HG03354 (cell line): ENCODE measurements around the gene FAM53C.
A peak's percentile ranks its signal among the peaks of the same experiment; 100 is the strongest.
"Not testable (repeated sequence)": the region's sequence is repeated elsewhere in the genome, so short reads cannot be mapped to it uniquely, and the experiment has no call there.

Experiments
- ATAC-seq: cut with Tn5 transposase; IDR thresholded peaks from one replicate; pipeline ENCODE4 v1.9.1; 2021; ENCODE audit warnings: mild to moderate bottlenecking; ENCODE audit not compliant: unreplicated experiment, poor library complexity, severe bottlenecking

FAM53C gene

DNA sequence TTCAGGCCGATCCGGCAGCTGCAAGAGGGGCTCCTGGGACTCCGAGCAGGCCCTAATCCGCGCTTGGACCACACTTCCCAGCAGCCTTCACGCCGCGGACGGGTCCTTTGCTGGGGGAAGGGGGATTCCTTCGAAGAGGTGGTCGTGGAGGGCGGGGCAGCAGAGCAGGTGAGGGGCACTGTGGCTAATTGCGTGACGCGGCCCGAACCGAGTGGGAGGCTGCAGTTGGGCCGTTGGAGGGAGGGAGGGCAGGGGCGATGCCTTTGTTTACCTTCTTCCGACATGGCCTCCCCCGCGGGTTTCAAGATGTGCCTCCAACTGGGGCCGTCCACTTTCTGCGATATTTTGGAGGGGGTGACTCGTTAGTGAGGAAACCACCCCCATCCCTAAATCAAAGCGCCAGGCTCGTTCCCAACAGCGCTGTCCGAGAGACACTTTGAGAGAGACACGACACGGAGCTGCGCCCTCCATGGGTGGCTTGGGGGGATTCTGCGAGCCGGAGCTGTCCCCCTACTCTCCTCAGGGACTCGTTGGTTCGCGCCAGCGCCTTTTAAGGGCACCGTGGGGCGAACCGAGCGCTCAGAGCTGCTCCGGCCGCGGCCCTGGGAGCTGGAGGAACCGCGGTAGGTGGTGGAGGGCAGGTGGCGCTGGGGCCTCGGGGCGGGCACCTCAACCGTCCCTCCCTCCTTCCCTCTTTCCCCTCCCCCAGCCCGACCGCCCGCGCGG lies at the start of gene FAM53C:
FAM53C (plus strand) TSS at position 582 of the 726 bp plus-strand sequence. CDS start 3,070 bp downstream, outside the sequence.
- ATAC-seq, result peak; percentile 82

DNA sequence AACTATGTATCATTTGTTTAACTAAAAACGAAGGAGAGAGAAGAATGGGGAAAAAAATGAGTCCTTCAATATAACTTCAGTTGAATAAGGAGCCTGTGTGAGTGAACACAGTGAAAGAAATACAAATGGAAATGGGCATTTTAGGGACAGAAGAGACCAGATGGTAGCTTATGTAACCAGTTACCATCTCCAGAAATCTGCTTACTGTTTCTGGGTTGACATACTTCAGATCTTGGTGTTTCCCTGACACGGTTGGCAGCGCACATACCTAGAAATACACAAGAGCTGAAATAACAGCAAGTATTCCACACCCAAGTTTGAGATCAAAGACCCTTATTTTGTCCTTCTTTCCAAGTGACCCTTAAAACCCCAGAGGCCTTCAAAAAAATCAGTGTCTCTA lies 48.8 kb upstream of the FAM53C start:
- no peak for ATAC-seq

GRCh38 chr5:138303372-138303771 lies 34.7 kb upstream of the FAM53C start:
- no peak for ATAC-seq

DNA sequence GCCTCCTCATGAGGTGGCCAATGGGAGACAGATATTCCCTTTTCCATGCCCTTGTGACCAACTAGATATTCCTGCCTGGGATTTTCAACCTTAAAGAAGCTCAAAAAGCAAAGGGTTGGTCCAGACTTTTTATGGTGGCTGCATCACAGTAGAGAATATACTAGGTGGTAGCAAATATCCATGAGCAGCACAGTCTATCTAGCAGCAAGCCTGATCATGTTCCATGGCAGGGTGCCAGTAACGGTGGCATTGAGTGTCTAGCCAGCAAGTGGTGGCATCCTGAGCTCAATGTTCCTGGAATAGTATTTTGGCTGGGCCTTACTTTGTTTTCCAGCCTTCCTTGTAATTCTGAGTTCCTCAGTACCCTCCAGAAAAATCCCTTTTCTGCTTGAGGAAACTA lies 32.3 kb upstream of the FAM53C start:
- no peak for ATAC-seq

GRCh38 chr5:138315751-138316278 lies 22.3 kb upstream of the FAM53C start:
- no peak for ATAC-seq

DNA sequence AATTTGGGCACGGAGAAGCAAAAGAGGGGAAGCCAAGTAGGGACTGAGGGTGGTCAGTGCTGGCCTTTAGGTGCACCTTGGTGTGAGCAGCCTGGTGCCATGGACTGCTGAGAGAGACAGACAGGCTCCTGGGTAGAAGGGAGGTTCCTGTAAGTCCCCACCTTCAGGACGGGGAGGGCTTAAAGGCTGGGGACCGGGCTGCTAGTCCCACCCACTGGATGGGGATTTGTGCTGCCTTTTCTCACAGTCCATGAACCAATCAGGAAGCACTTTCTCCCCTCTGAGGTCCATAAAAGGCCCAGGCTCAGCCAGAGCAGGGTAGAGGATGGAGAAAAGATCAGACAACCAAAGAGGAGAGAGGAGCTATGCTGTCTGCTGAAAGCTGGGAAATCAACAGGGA lies 21.7 kb upstream of the FAM53C start:
- no peak for ATAC-seq

DNA sequence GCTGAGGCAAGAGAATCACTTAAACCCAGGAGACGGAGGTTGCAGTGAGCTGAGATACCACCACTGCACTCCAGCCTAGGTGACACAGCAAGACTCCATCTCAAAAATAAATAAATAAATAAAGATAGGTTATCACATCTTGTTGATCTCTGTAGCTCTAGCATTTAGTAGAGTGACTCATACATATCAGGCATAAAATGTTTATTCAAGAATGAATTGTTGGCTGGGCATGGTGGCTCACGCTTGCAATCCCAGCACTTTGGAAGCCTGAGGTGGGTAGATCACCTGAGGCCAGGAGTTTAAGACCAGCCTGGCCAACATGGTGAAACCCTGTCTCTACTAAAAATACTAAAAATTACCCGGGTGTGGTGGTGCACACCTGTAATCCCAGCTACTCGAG lies 19.9 kb upstream of the FAM53C start:
- not testable (repeated sequence) for ATAC-seq

GRCh38 chr5:138330813-138331448 lies 7.1 kb upstream of the FAM53C start:
- ATAC-seq, result no peak

- peak; percentile 100 for ATAC-seq
Measured at GRCh38 chr5:138331449-138332368, 6.4 kb upstream of the FAM53C start, which contains the start of gene CDC25C. TSS of gene CDC25C (minus strand) at chr5:138331804. CDS start at chr5:138331180, 624 bp downstream.

DNA sequence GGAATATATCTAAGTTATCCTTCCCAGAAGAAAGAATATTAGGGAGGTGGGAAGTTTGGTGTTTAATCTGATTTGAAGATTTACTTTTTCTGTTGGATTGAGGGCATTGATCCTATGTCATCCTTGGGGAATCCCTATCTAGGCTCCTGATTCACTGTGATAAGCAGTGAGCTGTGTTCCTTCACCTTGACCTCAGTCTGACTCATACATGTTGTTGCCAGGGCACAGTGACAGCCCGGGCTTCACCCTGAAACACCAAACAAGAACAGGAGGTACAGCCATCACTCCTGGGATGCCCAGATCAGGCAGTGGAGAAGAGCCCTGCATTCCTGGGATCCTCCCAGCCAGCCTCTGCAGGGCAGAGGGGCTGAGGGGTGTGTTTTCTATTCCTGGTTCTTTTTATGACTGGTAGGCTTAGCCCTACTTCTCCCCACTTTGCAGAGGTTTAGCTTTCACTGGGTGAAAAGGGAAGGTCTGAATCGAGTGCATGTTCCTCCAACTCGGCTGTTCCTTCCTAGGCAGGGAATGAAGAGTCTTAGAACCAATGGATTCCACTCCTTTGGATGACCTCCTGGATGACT lies 3.1 kb upstream of the FAM53C start:
- ATAC-seq, result no peak

GRCh38 chr5:138336952-138337684 lies 948 bp upstream of the FAM53C start:
- peak; percentile 34 for ATAC-seq

DNA sequence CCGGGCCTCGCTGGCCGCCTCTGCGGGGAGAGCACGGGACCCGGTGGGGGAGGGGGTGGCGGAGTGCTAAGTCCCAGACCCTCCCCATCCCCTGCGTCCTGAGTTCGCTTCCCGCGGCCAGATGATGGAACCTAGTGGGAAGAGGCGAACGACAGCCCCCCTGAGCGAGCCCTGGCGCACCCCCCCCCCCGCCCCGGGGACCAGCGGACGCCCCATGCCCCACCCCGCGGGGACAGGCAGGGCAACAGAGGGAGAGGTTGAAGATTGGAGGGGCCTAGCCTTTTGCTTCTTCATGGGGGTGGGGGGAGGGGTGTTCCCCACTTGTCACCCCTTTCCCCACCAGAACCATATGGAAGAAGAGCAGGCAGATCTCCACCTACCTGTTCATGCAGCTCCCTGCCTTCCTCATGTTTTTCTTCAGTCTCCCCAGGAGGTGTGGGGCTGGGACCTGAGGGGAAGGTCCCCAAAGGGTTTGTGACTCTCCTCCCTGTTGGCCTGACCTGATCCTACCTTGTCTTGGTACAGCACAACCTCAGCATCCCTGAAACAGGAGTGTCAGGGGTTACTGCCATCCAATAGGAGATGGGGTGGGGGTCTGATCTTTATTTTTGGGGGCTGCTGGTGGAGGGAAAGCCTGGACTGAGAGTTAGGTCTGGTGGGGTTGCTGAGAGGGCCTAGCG lies 485 bp downstream of the FAM53C start:
- ATAC-seq, result peak; percentile 8

DNA sequence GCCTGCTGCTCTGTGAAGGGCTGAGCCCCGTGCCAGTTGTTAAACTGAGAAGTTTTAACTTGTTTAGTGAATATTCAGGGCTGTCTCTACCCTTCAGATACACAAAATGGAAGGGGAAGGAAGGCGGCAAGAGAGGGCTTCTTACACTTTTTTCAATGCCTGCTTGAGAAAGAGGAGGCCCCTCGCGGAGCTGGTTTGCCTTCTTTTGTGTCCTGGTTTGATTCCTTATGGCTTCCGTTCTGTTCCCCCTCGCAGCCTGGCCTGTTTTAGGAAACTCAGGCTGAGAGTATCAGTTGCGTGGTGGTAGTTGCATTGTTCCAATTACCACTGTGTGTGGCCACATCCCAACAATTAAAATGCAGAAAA lies 1.0 kb downstream of the FAM53C start:
- ATAC-seq, result no peak

DNA sequence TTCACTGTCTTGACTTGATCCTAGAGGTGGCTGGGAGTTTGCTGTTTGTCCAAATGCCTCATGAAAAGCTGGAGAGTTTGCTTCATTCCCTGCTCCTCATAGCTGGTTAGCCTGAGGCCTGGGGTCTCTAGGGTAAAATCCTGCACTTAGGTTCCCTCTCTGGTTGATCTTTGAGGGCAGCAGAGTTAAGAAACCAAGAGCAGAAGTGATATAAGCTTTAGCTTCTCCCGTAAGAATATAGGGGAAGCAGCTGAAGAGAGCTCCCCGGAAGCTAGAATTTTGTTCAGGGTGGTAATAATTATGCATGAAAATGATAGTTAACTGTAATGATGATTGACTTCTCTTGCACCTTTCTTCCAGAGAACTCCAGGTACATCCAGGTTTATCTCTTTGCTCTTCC lies 1.4 kb downstream of the FAM53C start:
- ATAC-seq, result no peak

GRCh38 chr5:138340008-138340407 lies 1.9 kb downstream of the FAM53C start:
- ATAC-seq, result no peak

DNA sequence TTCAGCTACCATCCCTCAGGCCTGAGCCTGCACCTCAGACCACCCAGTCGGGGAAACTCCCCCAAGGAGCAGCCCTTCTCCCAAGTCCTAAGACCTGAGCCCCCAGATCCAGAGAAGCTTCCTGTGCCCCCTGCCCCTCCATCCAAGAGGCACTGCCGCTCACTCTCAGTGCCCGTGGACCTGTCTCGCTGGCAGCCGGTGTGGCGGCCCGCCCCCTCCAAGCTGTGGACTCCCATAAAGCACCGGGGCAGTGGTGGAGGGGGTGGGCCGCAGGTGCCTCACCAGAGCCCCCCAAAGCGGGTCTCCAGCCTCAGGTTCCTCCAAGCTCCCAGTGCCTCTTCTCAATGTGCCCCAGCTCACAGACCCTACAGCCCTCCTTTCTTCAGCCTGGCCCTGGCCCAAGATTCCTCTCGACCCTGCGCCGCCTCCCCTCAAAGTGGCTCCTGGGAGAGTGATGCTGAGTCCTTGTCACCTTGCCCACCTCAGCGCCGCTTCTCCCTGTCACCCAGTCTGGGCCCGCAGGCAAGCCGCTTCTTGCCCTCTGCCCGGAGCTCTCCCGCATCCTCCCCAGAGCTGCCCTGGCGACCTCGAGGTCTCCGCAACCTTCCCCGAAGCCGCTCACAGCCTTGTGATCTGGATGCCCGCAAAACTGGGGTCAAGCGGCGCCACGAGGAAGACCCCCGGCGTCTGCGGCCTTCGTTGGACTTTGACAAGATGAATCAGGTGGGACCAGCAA lies 7.0 kb downstream of the FAM53C start:
- ATAC-seq, result no peak

- no peak for ATAC-seq
Measured at GRCh38 chr5:138346889-138347288, 8.8 kb downstream of the FAM53C start.
